Measurements from ENCODE around the gene QRICH1.

DNA sequence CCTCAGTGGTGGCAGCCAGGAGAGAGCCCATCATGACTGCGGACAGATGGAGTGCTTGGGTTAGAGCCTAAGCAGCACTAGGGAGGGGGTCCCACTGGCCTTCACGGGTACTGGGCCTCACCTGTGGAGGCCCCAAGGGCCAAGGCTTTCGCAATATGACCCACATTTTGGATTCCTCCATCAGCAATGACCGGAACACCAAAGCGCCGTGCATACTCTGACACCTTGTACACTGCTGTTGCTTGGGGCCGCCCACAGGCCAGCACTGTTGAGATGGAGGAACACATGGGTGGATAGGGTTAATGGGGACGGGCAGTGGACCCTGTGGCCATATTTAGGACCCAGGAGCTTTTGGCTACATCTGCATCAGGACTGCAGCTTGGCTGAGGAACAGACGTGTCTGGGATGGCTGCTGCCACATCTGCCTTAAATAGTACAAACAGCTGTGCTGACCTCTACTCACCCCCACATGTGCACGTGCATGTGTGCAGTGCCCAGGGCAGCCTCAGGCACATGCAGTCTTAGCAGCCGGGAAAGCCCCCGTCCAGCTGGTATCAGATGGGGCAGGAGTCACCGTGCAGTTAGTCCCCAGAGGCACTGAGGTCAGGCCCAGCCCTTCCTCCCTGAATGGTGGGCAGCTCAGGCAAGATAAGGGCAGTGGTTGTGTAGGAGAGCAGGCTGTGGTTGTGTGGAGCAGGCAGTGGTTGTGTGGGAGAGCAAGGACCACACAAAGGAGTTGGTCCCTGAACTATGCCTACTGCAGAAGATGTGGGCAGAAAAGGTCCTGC is 68.7 kb downstream of the QRICH1 start:
- TF ChIP-seq, protein P1, sequence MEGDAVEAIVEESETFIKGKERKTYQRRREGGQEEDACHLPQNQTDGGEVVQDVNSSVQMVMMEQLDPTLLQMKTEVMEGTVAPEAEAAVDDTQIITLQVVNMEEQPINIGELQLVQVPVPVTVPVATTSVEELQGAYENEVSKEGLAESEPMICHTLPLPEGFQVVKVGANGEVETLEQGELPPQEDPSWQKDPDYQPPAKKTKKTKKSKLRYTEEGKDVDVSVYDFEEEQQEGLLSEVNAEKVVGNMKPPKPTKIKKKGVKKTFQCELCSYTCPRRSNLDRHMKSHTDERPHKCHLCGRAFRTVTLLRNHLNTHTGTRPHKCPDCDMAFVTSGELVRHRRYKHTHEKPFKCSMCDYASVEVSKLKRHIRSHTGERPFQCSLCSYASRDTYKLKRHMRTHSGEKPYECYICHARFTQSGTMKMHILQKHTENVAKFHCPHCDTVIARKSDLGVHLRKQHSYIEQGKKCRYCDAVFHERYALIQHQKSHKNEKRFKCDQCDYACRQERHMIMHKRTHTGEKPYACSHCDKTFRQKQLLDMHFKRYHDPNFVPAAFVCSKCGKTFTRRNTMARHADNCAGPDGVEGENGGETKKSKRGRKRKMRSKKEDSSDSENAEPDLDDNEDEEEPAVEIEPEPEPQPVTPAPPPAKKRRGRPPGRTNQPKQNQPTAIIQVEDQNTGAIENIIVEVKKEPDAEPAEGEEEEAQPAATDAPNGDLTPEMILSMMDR (IDR thresholded peaks at IDR 0.05): no peak
- TF ChIP-seq POLR2AphosphoS5 (IDR thresholded peaks at IDR 0.05): no peak

Measured in breast epithelium (tissue), 3 donors.